Activated T-cell treated with anti-CD3 and anti-CD28 coated beads for 4 hours (primary cell): ENCODE measurements around the gene ZMIZ1.

Experiments used
- DNase-seq: peaks from one replicate; pipeline ENCODE4 v3.0.0-alpha.2; 2020

Gene ZMIZ1

GRCh38 chr10:79127151-79127961 is 58.6 kb downstream of the ZMIZ1 start:
- no peak for DNase-seq

- DNase-seq = no peak
These were observed 59.6 kb downstream of the ZMIZ1 start for GRCh38 chr10:79128241-79128922.

- no peak for DNase-seq
These were observed 60.1 kb downstream of the ZMIZ1 start for GRCh38 chr10:79128923-79129305.

GRCh38 chr10:79129361-79129997 is 60.7 kb downstream of the ZMIZ1 start:
- no peak for DNase-seq

GRCh38 chr10:79130255-79130654 is 61.5 kb downstream of the ZMIZ1 start:
- DNase-seq = no peak

- DNase-seq = no peak
These were observed 62.1 kb downstream of the ZMIZ1 start for GRCh38 chr10:79130846-79131245.

GRCh38 chr10:79131836-79132631 is 63.3 kb downstream of the ZMIZ1 start:
- no peak for DNase-seq

- no peak for DNase-seq
These were observed 64.1 kb downstream of the ZMIZ1 start for GRCh38 chr10:79132681-79133381.

GRCh38 chr10:79133416-79133815 is 64.7 kb downstream of the ZMIZ1 start:
- DNase-seq = no peak

- DNase-seq = no peak
These were observed 67.0 kb downstream of the ZMIZ1 start for GRCh38 chr10:79135790-79136189.

- no peak for DNase-seq
These were observed 67.7 kb downstream of the ZMIZ1 start for GRCh38 chr10:79136236-79137005.

- DNase-seq = no peak
These were observed 68.6 kb downstream of the ZMIZ1 start for GRCh38 chr10:79137300-79137756.

- peak; percentile 3 for DNase-seq
These were observed 69.1 kb downstream of the ZMIZ1 start for GRCh38 chr10:79137826-79138225.

GRCh38 chr10:79138449-79139123 is 69.8 kb downstream of the ZMIZ1 start:
- DNase-seq = no peak

- DNase-seq = no peak
These were observed 70.5 kb downstream of the ZMIZ1 start for GRCh38 chr10:79139124-79139835.

- DNase-seq = no peak
These were observed 71.5 kb downstream of the ZMIZ1 start for GRCh38 chr10:79140085-79140793.

GRCh38 chr10:79140855-79141254 is 72.1 kb downstream of the ZMIZ1 start:
- DNase-seq = no peak

- no peak for DNase-seq
These were observed 73.3 kb downstream of the ZMIZ1 start for GRCh38 chr10:79142064-79142491.

- no peak for DNase-seq
These were observed 74.0 kb downstream of the ZMIZ1 start for GRCh38 chr10:79142522-79143309.
